Measurements from ENCODE around the gene SLC27A1.
"Not testable (repeated sequence)": the region's sequence is repeated elsewhere in the genome, so short reads cannot be mapped to it uniquely, and the experiment has no call there.

SLC27A1 gene

GRCh38 chr19:17489392-17490030 lies 19.2 kb downstream of the SLC27A1 start:
- CTCF ChIA-PET: interaction anchor here (1.2 to 2.1 kb wide), 2 partner anchors 86 to 116 kb away, joined by 3 to 6 read pairs; no protein-coding TSS in a partner anchor
- no peak for DNase-seq (ENCODE audit: extremely low spot score)
- no peak for TF ChIP-seq CTCF (IDR thresholded peaks at IDR 0.05; ENCODE audit: control extremely low read depth, extremely low read depth, low read depth, missing control alignments)
- POLR2A ChIA-PET: no interaction called here

- no peak for DNase-seq (ENCODE audit: extremely low spot score)
- ChIA-PET CTCF (interaction anchor here (2.1 kb wide), 1 partner anchor 115 kb away, joined by 6 read pairs; no protein-coding TSS in a partner anchor), POLR2A (interaction anchor here (0.6 kb wide), 1 partner anchor 16 kb away, joined by 4 read pairs; no protein-coding TSS in a partner anchor)
- TF ChIP-seq CTCF (IDR thresholded peaks at IDR 0.05; ENCODE audit: control extremely low read depth, extremely low read depth, low read depth, missing control alignments): no peak
Observed at GRCh38 chr19:17490411-17490810, 20.1 kb downstream of the SLC27A1 start.

- no peak for TF ChIP-seq CTCF (IDR thresholded peaks at IDR 0.05; ENCODE audit: control extremely low read depth, extremely low read depth, low read depth, missing control alignments)
- POLR2A ChIA-PET: no interaction called here
- no peak for DNase-seq (ENCODE audit: extremely low spot score)
- CTCF ChIA-PET: no interaction called here
Observed at GRCh38 chr19:17491287-17491686, 21.0 kb downstream of the SLC27A1 start.

GRCh38 chr19:17495639-17496296 lies 25.4 kb downstream of the SLC27A1 start:
- TF ChIP-seq CTCF (IDR thresholded peaks at IDR 0.05; ENCODE audit: control extremely low read depth, extremely low read depth, low read depth, missing control alignments): no peak
- CTCF ChIA-PET: interaction anchor here (0.5 to 5.4 kb wide), 63 partner anchors 8 to 442 kb away, joined by 3 to 87 read pairs (median 5); partner anchors contain the start of genes BST2, CCDC124, MVB12A and NXNL1
- no peak for DNase-seq (ENCODE audit: extremely low spot score)
- POLR2A ChIA-PET: interaction anchor here (0.6 kb wide), 1 partner anchor 189 kb away, joined by 3 read pairs; no protein-coding TSS in a partner anchor

- TF ChIP-seq CTCF (IDR thresholded peaks at IDR 0.05; ENCODE audit: control extremely low read depth, extremely low read depth, low read depth, missing control alignments): peak; percentile 96
- peak; percentile 90 for DNase-seq (ENCODE audit: extremely low spot score)
- ChIA-PET POLR2A (interaction anchor here (0.6 kb wide), 1 partner anchor 190 kb away, joined by 3 read pairs; no protein-coding TSS in a partner anchor), CTCF (interaction anchor here (0.5 to 5.4 kb wide), 65 partner anchors 9 to 471 kb away, joined by 3 to 87 read pairs (median 4); partner anchors contain the start of genes BST2, CCDC124, MVB12A and NXNL1)
Observed at GRCh38 chr19:17496337-17496997, 26.1 kb downstream of the SLC27A1 start.

- CTCF ChIA-PET: interaction anchor here (0.7 to 5.4 kb wide), 29 partner anchors 9 to 470 kb away, joined by 3 to 87 read pairs (median 10); partner anchors contain the start of genes NXNL1, PGLS and SLC27A1
- POLR2A ChIA-PET: no interaction called here
- no peak for DNase-seq (ENCODE audit: extremely low spot score)
- no peak for TF ChIP-seq CTCF (IDR thresholded peaks at IDR 0.05; ENCODE audit: control extremely low read depth, extremely low read depth, low read depth, missing control alignments)
Observed at GRCh38 chr19:17497149-17497798, 26.9 kb downstream of the SLC27A1 start.

- POLR2A ChIA-PET: not testable (repeated sequence)
- CTCF ChIA-PET: interaction anchor here (1.7 to 4.4 kb wide), 3 partner anchors 15 to 107 kb away, joined by 3 to 58 read pairs (median 28); no protein-coding TSS in a partner anchor
Observed at GRCh38 chr19:17499025-17499424, 28.7 kb downstream of the SLC27A1 start.

More at GRCh38 chr19:17499025-17499424, 28.7 kb downstream of the SLC27A1 start:
- not testable (repeated sequence) for DNase-seq (ENCODE audit: extremely low spot score)
